ENCODE results near the gene DUXA. TPM values are rescaled to one million over a fixed set of nuclear protein-coding genes. Genes with fewer than 3 reads are reported as not detected.
"Not testable (repeated sequence)": the region's sequence is repeated elsewhere in the genome, so short reads cannot be mapped to it uniquely, and the experiment has no call there.

Gene DUXA
- total RNA-seq, 4 donors from 2014 or later, result not detected

DNA sequence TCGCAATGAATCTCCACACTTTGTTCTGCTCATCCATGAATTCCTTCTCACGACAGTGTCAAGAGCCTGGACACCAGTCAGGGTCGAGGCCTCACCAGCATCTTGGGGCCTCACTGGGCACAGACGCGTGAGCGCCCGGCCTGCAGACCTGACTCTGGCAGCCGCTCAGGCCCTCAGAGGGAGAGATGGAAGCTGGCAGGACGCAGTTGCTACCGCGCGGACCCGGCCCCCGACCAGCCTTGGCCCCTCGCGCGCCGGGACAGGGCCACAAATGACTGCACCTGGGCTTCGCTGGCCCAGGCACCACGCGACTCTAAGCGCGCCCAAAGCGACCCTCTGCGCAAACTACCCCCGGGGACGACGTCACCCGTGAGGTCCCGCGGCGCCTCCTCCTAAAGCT lies 48.4 kb downstream of the DUXA start:
- H3K4me1 ChIP-seq, result no peaks in the 10 kb centered on the region
- intact Hi-C loops (cut with DNase I), result no loop called here
- no peak for DNase-seq
- no peak overlapping the region for H3K4me3 ChIP-seq
- no peak overlapping the region for H3K27ac ChIP-seq
- H3K9me3 ChIP-seq, result peaks cover 0 to 52% (median 14%) of the 10 kb centered on the region in 3 donors
- 80 to 84% methylated on average over 9 to 13 of the region's 32 CpGs for WGBS, 2 donors
- TF ChIP-seq, protein P1, sequence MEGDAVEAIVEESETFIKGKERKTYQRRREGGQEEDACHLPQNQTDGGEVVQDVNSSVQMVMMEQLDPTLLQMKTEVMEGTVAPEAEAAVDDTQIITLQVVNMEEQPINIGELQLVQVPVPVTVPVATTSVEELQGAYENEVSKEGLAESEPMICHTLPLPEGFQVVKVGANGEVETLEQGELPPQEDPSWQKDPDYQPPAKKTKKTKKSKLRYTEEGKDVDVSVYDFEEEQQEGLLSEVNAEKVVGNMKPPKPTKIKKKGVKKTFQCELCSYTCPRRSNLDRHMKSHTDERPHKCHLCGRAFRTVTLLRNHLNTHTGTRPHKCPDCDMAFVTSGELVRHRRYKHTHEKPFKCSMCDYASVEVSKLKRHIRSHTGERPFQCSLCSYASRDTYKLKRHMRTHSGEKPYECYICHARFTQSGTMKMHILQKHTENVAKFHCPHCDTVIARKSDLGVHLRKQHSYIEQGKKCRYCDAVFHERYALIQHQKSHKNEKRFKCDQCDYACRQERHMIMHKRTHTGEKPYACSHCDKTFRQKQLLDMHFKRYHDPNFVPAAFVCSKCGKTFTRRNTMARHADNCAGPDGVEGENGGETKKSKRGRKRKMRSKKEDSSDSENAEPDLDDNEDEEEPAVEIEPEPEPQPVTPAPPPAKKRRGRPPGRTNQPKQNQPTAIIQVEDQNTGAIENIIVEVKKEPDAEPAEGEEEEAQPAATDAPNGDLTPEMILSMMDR (IDR thresholded peaks at IDR 0.05), result no peak
- no peak for TF ChIP-seq POLR2A (IDR thresholded peaks at IDR 0.05)
- no peaks in the 10 kb centered on the region for H3K27me3 ChIP-seq
- no peaks in the 10 kb centered on the region for H3K36me3 ChIP-seq

DNA sequence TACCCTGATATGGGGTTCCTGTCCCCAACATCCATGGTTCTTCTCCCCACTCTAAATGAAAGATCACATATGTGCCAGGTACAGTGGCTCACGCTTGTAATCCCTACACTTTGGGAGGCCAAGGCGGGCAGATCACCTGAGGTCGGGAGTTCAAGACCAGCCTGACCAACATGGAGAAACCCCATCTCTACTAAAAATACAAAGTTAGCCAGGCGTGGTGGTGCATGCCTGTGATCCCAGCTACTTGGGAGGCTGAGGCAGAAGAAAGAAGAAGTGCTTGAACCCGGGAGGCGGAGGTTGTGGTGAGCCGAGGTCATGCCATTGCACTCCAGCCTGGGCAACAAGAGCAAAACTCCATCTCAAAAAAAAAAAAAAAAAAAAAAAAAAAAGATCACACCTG lies 53.8 kb downstream of the DUXA start:
- H3K4me1 ChIP-seq; H3K27ac ChIP-seq; DNase-seq; intact Hi-C loops (cut with DNase I); H3K27me3 ChIP-seq; H3K4me3 ChIP-seq; H3K36me3 ChIP-seq: not testable (repeated sequence)
- peaks cover 0 to 81% (median 23%) of the 10 kb centered on the region in 3 donors for H3K9me3 ChIP-seq
- WGBS, 2 donors, result 75 to 84% methylated on average over 4 of the region's 7 CpGs

DNA sequence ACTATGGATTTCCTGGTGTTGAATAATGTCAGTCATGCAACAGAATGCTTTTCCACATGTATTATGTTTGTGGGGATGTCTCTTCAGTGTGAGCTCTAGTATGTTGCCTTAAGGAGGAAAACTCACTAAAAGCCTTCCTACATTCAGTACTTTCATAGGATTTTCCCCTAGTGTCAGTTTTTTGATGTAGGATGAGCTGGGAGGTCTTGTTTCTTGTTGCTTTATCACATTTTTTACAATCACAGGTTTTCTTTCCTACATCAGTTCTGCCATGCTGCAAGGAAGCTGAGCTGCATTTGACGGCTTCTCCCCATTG lies 56.0 kb downstream of the DUXA start:
- no peak for DNase-seq
- Histone ChIP-seq H3K36me3 (no peaks in the 10 kb centered on the region), H3K4me3 (no peak overlapping the region), H3K4me1 (no peaks in the 10 kb centered on the region), H3K27me3 (peaks cover 0 to 16% (median 3%) of the 10 kb centered on the region in 4 donors), H3K27ac (no peak overlapping the region), H3K9me3 (peaks cover 0 to 73% (median 18%) of the 10 kb centered on the region in 3 donors)
- intact Hi-C loops (cut with DNase I), result no loop called here
- WGBS, 2 donors, result 95 to 100% methylated on average over 1 of the region's 1 CpG
- TF ChIP-seq POLR2A (IDR thresholded peaks at IDR 0.05), result no peak
- TF ChIP-seq, protein P1 (IDR thresholded peaks at IDR 0.05), result no peak

DNA sequence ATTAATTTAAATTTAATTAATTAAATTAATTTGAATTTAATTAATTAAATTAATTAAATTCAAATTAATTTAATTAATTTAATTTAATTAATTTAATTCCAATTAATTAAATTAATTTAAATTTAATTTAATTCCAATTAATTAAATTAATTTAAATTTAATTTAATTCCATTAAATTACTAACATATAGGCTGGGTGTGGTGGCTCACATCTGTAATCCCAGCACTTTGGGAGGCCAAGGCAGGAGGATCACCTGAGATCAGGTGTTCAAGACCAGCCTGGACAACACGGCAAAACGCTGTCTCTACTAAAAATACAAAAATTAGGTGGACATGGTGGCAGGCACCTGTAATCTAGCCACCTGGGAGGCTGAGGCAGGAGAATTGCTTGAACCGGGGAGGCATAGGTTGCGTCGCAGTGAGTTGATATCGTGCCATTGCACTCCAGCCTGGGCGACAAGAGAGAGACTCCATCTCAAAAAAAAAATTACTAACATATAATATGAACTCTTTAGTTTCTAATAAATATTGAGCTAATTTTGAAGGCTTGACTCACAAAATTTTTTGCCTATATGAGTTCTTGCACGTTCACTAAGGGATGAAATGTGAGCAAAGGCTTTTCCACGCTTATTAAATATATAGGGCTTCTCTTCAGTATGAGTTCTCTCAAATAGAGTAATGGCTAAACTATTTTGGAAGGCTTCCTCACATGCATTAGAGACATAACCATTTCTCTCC lies 56.5 kb downstream of the DUXA start:
- Histone ChIP-seq H3K36me3 (no peaks in the 10 kb centered on the region), H3K4me3 (no peak overlapping the region), H3K27me3 (peaks cover 0 to 21% (median 3%) of the 10 kb centered on the region in 4 donors), H3K4me1 (no peaks in the 10 kb centered on the region), H3K9me3 (peaks cover 0 to 78% (median 18%) of the 10 kb centered on the region in 3 donors), H3K27ac (no peak overlapping the region)
- no peak for TF ChIP-seq POLR2A (IDR thresholded peaks at IDR 0.05)
- TF ChIP-seq, protein P1 (IDR thresholded peaks at IDR 0.05), result no peak
- intact Hi-C loops (cut with DNase I), result no loop called here
- DNase-seq, result no peak
- 82 to 87% methylated on average over 9 of the region's 9 CpGs for WGBS, 2 donors

DNA sequence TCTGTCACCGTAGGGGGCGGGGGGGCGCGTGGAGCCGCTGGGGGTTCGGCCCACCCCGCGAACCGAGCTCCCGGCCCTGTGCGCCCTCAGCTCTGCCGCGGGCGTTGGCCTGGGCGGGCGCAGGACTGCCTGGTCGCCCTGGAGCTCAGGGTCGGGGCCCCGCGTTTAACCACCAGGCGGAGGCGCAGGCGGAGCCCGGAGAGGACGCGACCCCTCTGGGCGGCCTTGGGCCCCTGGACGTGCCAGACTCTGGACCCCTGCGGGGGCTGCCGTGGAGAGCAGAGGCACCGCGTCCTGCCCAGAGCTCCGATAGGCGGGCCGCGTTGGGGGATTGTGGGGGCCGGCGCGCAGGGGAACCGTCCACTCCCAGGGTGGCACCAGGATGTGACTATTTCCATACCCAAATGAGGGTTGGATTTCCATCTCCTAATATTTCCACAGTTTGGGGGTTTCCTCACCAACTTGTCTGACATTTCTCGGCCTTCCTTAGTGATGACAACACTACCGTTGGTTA lies 60.5 kb downstream of the DUXA start:
- peaks cover 0 to 42% (median 3%) of the 10 kb centered on the region in 4 donors for H3K27me3 ChIP-seq
- DNase-seq, result no peak
- no peak overlapping the region for H3K27ac ChIP-seq
- H3K9me3 ChIP-seq, result peaks cover 0 to 48% (median 17%) of the 10 kb centered on the region in 3 donors
- H3K4me3 ChIP-seq, result peak overlapping the region in 1 of 4 donors; percentile 6
- intact Hi-C loops (cut with DNase I), result no loop called here
- TF ChIP-seq, protein P1 (IDR thresholded peaks at IDR 0.05), result no peak
- TF ChIP-seq POLR2A (IDR thresholded peaks at IDR 0.05), result no peak
- H3K4me1 ChIP-seq, result peaks cover 0 to 10% (median 0%) of the 10 kb centered on the region in 3 donors
- H3K36me3 ChIP-seq, result no peaks in the 10 kb centered on the region
- WGBS, 2 donors, result 26 to 74% methylated on average over 2 to 6 of the region's 42 CpGs

Data from esophagus squamous epithelium (tissue), 5 donors.